OCI-LY7 (cell line): ENCODE measurements around the gene PPP1R12C. TPM values are rescaled to one million over a fixed set of nuclear protein-coding genes. Genes with fewer than 3 reads are reported as not detected.

Experiments
- Bru-seq: library from RNA; stranded (reverse); fragments of 400-500 nt; gene quantifications from one replicate; lab custom pipeline; 2021; lab: Mats Ljungman, UMichigan
- BruChase-seq, 2 experiments: library from RNA; stranded (reverse); fragments of 400-500 nt; gene quantifications; one replicate each; lab custom pipeline; 2021; lab: Mats Ljungman, UMichigan
- BruUV-seq: library from RNA; stranded (reverse); fragments of 400-500 nt; replicated peaks from 2 replicates; lab custom pipeline; 2021; lab: Mats Ljungman, UMichigan
- CTCF ChIA-PET: fragments of 300-600 bp; sonication (Branson Sonifier 250); formaldehyde crosslinking; loops from one replicate; lab custom pipeline; 2022; ENCODE audit warnings: antibody characterized with exemption; ENCODE audit not compliant: unreplicated experiment; lab: Charles Lee
- POLR2A ChIA-PET: fragments of 300-600 bp; sonication (Branson Sonifier 250); formaldehyde crosslinking; loops from one replicate; lab custom pipeline; 2022; ENCODE audit warnings: antibody characterized with exemption; lab: Charles Lee
- DNase-seq: peaks from one replicate; pipeline ENCODE4 v3.0.0-alpha.2; 2015; ENCODE audit warnings: low spot score
- H2AFZ ChIP-seq: fragments of 200-600 bp; sonication (generic), shearing (Covaris generic); 2 replicates; pipeline ENCODE4 v1.6.1; 2014; ENCODE audit warnings: mild to moderate bottlenecking, antibody characterized with exemption, low read length, moderate library complexity
- H3K27ac ChIP-seq: fragments of 200-600 bp; sonication (generic); 2 replicates; pipeline ENCODE4 v1.5.1; 2014; ENCODE audit warnings: mixed run types, low read depth, mild to moderate bottlenecking, moderate library complexity, low read length, inconsistent platforms; ENCODE audit not compliant: poor library complexity, severe bottlenecking
- H3K36me3 ChIP-seq: fragments of 200-600 bp; sonication (generic); 2 replicates; pipeline ENCODE4 v1.6.1; 2014; ENCODE audit warnings: mild to moderate bottlenecking, antibody characterized with exemption, low read length, moderate library complexity, mixed read lengths; ENCODE audit not compliant: insufficient read depth
- H3K4me1 ChIP-seq: fragments of 200-600 bp; sonication (generic); 2 replicates; pipeline ENCODE4 v1.5.1; 2014; ENCODE audit warnings: mild to moderate bottlenecking, low read length; ENCODE audit not compliant: insufficient read depth, poor library complexity, severe bottlenecking
- H3K4me2 ChIP-seq: fragments of 200-600 bp; sonication (generic); 2 replicates; pipeline ENCODE4 v1.6.1; 2014; ENCODE audit warnings: mild to moderate bottlenecking, low read length
- H3K4me3 ChIP-seq: fragments of 200-600 bp; sonication (generic); 2 replicates; pipeline ENCODE4 v1.5.1; 2014; ENCODE audit warnings: mild to moderate bottlenecking, low read depth, low read length; ENCODE audit not compliant: poor library complexity, severe bottlenecking
- H3K79me2 ChIP-seq: fragments of 200-600 bp; sonication (generic); 2 replicates; pipeline ENCODE4 v1.6.1; 2016; ENCODE audit warnings: low read depth, mild to moderate bottlenecking, low read length, moderate library complexity, mixed read lengths; ENCODE audit not compliant: insufficient read depth
- H3K9me2 ChIP-seq: fragments of 200-600 bp; sonication (generic); 2 replicates; pipeline ENCODE4 v1.6.1; 2016; ENCODE audit warnings: mild to moderate bottlenecking, low read length, mixed read lengths; ENCODE audit not compliant: insufficient read depth
- H3K9me3 ChIP-seq: fragments of 200-600 bp; sonication (generic); 2 replicates; pipeline ENCODE4 v1.6.1; 2014; ENCODE audit warnings: mild to moderate bottlenecking, mixed run types, low read length, mixed read lengths
- H4K20me1 ChIP-seq: fragments of 200-600 bp; sonication (generic); 2 replicates; pipeline ENCODE4 v1.6.1; 2014; ENCODE audit warnings: mild to moderate bottlenecking, antibody characterized with exemption, low read length, moderate library complexity, mixed read lengths; ENCODE audit not compliant: insufficient read depth
- CTCF ChIP-seq: fragments of 200-600 bp; sonication (generic); conservative IDR thresholded peaks from 2 replicates; pipeline ENCODE4 v1.5.1; 2014; ENCODE audit warnings: mild to moderate bottlenecking, antibody characterized with exemption, low read length, moderate library complexity, mixed read lengths
- EZH2phosphoT487 ChIP-seq: fragments of 200-600 bp; sonication (generic); IDR thresholded peaks from 2 replicates; pipeline ENCODE4 v1.6.1; 2018; ENCODE audit warnings: low read depth, borderline replicate concordance, mild to moderate bottlenecking, mixed run types, antibody characterized with exemption, low read length, moderate library complexity, mixed read lengths
- intact Hi-C: fragments of 100-400 bp; cut with micrococcal nuclease; formaldehyde crosslinking; loops from one replicate; pipeline ENCODE4 v1.10.0; 2022; ENCODE audit not compliant: unreplicated experiment
- long read RNA-seq: library from polyadenylated mRNA; stranded (forward); transcript quantifications from one replicate; pipeline ENCODE4 v2.0.0, GENCODE V29; 2022
- total RNA-seq, 2 experiments: library from RNA; depleted of rRNA in 1 of 2; stranded (reverse); fragments of >200 nt in 1 of 2; shearing (Covaris generic) in 1 of 2; gene quantifications; 2 replicates each; pipeline ENCODE4 v1.2.3, GENCODE V29; 2014 to 2022

PPP1R12C gene
- total RNA-seq (2014; rRNA removed; shearing (Covaris generic)) (194 and 211 TPM in 2 replicates), total RNA-seq (2022) (177 and 186 TPM in 2 replicates), Bru-seq, nascent RNA (percentile 69 among the genes with signal in this experiment), BruChase-seq, experiment 1, labeled RNA remaining after a 6-hour chase (percentile 85 among the genes with signal in this experiment), BruChase-seq, experiment 2, labeled RNA remaining after a 2-hour chase (percentile 84 among the genes with signal in this experiment)
- long read RNA-seq, transcript PPP1R12C-209 (22 exons, 2,269 nt) = major isoform, 12 of 83 reads
- long read RNA-seq, transcript PPP1R12C-201 (22 exons, 2,924 nt) = minor isoform, 5 of 83 reads
- long read RNA-seq, partial matches to known transcripts = 29 of 83 reads
- long read RNA-seq, other reads (novel, unspliced or antisense) = 37 of 83 reads

GRCh38 chr19:55116859-55117662 lies at the start of gene PPP1R12C:
Gene PPP1R12C, minus strand, starts transcription at chr19:55117637. Its CDS starts 94 bp downstream, at chr19:55117543.
- H2AFZ ChIP-seq = peak within 1 kb of the TSS; percentile 54; the same call in 1 of the 2 replicates

GRCh38 chr19:55166530-55167268 lies 49.3 kb upstream of the PPP1R12C start, which contains the start of gene DNAAF3:
Gene DNAAF3, minus strand, starts transcription at chr19:55166613. Its CDS starts 200 bp downstream, at chr19:55166413.
- Histone ChIP-seq H3K9me3 (no peaks in the 10 kb centered on the region), H3K79me2 (no peaks in the 10 kb centered on the region), H2AFZ (peak within 1 kb of the TSS; percentile 32; the same call in 1 of the 2 replicates), H3K9me2 (no peaks in the 10 kb centered on the region), H3K4me1 (peaks cover 7% of the 10 kb centered on the region), H3K4me2 (peak within 1 kb of the TSS; percentile 55), H4K20me1 (no peaks in the 10 kb centered on the region), H3K36me3 (no peaks in the 10 kb centered on the region), H3K27ac (no peak within 1 kb of the TSS), H3K4me3 (peak within 1 kb of the TSS; percentile 47)
- DNase-seq = peak; percentile 96
- CTCF ChIA-PET = interaction anchor here (0.5 kb wide), 1 partner anchor 104 kb away, joined by 3 read pairs; the partner anchor contains the start of gene RDH13
- intact Hi-C loops = loop anchor here (2.0 kb wide), 1 partner anchor 86 kb away; no protein-coding TSS in a partner anchor
- BruUV-seq = no TSS peak
- TF ChIP-seq CTCF (no peak), EZH2phosphoT487 (no peak)
- POLR2A ChIA-PET = interaction anchor here (0.5 kb wide), 1 partner anchor 10 kb away, joined by 4 read pairs; no protein-coding TSS in a partner anchor

More at GRCh38 chr19:55116859-55117662, at the start of gene PPP1R12C:
- Histone ChIP-seq H3K4me1 (peaks cover 74% of the 10 kb centered on the region), H3K4me3 (peak within 1 kb of the TSS; percentile 86), H4K20me1 (peaks cover 15% of the 10 kb centered on the region), H3K79me2 (peaks cover 61% of the 10 kb centered on the region), H3K27ac (peak within 1 kb of the TSS; percentile 92), H3K4me2 (peak within 1 kb of the TSS; percentile 96), H3K9me2 (no peaks in the 10 kb centered on the region), H3K9me3 (no peaks in the 10 kb centered on the region), H3K36me3 (peaks cover 24% of the 10 kb centered on the region)
- peak; percentile 23 for DNase-seq
- intact Hi-C loops = no loop called here
- ChIA-PET POLR2A (interaction anchor here (0.5 to 0.7 kb wide), 3 partner anchors 27 to 747 kb away, joined by 3 to 8 read pairs (median 4); partner anchors contain the start of gene RDH13), CTCF (no interaction called here)
- BruUV-seq = no TSS peak
- TF ChIP-seq EZH2phosphoT487 (no peak), CTCF (no peak)
